Measurements from ENCODE around the gene POR. TPM values are rescaled to one million over a fixed set of nuclear protein-coding genes. Genes with fewer than 3 reads are reported as not detected.

The POR gene
- total and polyA plus RNA-seq, 2 of the 13 experiments (the other 11 are each of a cell fraction or from before 2014, with no cell fraction given), result 145 to 266 TPM

GRCh38 chr7:75906991-75907667, 7.8 kb upstream of the POR start (continued):
- TF ChIP-seq, protein P1, sequence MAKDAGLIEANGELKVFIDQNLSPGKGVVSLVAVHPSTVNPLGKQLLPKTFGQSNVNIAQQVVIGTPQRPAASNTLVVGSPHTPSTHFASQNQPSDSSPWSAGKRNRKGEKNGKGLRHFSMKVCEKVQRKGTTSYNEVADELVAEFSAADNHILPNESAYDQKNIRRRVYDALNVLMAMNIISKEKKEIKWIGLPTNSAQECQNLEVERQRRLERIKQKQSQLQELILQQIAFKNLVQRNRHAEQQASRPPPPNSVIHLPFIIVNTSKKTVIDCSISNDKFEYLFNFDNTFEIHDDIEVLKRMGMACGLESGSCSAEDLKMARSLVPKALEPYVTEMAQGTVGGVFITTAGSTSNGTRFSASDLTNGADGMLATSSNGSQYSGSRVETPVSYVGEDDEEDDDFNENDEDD (CRISPR knock-in tag; IDR thresholded peaks at IDR 0.05; ENCODE audit: borderline replicate concordance), result no peak
- TF ChIP-seq ZBTB8A (CRISPR knock-in tag; IDR thresholded peaks at IDR 0.05; ENCODE audit: borderline replicate concordance, low read depth), result no peak
- no peak for TF ChIP-seq ZNF34 (CRISPR knock-in tag; IDR thresholded peaks at IDR 0.05; ENCODE audit: borderline replicate concordance)
- TF ChIP-seq ZMYM3 (CRISPR knock-in tag; IDR thresholded peaks at IDR 0.05), result peak; percentile 61
- TF ChIP-seq SNRNP70 (IDR thresholded peaks at IDR 0.05; ENCODE audit: low read depth, low read length), result no peak
- TF ChIP-seq ZNF17 (CRISPR knock-in tag; IDR thresholded peaks at IDR 0.05), result no peak
- TF ChIP-seq LCORL (IDR thresholded peaks at IDR 0.05), result peak; percentile 95
- TF ChIP-seq LCORL (CRISPR knock-in tag; IDR thresholded peaks at IDR 0.05), result peak; percentile 64; the same call in 1 of the 2 replicates
- TF ChIP-seq ZNF772 (CRISPR knock-in tag; IDR thresholded peaks at IDR 0.05), result no peak
- TF ChIP-seq NFYB (CRISPR knock-in tag; IDR thresholded peaks at IDR 0.05), result no peak
- peak; percentile 66 for TF ChIP-seq ZNF574 (CRISPR knock-in tag; IDR thresholded peaks at IDR 0.05)
- TF ChIP-seq NR2F1 (CRISPR knock-in tag; IDR thresholded peaks at IDR 0.05), result peak; percentile 85 to 87
- TF ChIP-seq HDAC1 (CRISPR knock-in tag; IDR thresholded peaks at IDR 0.05), result peak; percentile 64
- no peak for TF ChIP-seq ZNF382 (CRISPR knock-in tag; IDR thresholded peaks at IDR 0.05; ENCODE audit: borderline replicate concordance)
- TF ChIP-seq ZNF816 (CRISPR knock-in tag; IDR thresholded peaks at IDR 0.05; ENCODE audit: borderline replicate concordance), result no peak
- peak; percentile 70; the same call in 1 of the 2 replicates for TF ChIP-seq KLF13 (CRISPR knock-in tag; IDR thresholded peaks at IDR 0.05)
- TF ChIP-seq, protein P2, sequence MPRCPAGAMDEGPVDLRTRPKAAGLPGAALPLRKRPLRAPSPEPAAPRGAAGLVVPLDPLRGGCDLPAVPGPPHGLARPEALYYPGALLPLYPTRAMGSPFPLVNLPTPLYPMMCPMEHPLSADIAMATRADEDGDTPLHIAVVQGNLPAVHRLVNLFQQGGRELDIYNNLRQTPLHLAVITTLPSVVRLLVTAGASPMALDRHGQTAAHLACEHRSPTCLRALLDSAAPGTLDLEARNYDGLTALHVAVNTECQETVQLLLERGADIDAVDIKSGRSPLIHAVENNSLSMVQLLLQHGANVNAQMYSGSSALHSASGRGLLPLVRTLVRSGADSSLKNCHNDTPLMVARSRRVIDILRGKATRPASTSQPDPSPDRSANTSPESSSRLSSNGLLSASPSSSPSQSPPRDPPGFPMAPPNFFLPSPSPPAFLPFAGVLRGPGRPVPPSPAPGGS (CRISPR knock-in tag; IDR thresholded peaks at IDR 0.05), result no peak
- no peak for TF ChIP-seq FOXA1 (IDR thresholded peaks at IDR 0.05)
- peak; percentile 56 for TF ChIP-seq FOXA1 (CRISPR knock-in tag; IDR thresholded peaks at IDR 0.05)
- no peak for TF ChIP-seq ZNF850 (CRISPR knock-in tag; conservative IDR thresholded peaks at IDR 0.05)
- TF ChIP-seq RAD51 (IDR thresholded peaks at IDR 0.05; ENCODE audit: borderline replicate concordance), result no peak
- TF ChIP-seq ZNF44 (CRISPR knock-in tag; IDR thresholded peaks at IDR 0.05), result no peak
- TF ChIP-seq THAP9 (CRISPR knock-in tag; IDR thresholded peaks at IDR 0.05; ENCODE audit: borderline replicate concordance), result no peak
